ENCODE measurements around the gene TNC.

TNC gene

GRCh38 chr9:115162946-115163345 is 45.0 kb upstream of the TNC start:
- no CpG with 5 or more reads among the region's 1 CpG for WGBS
- Histone ChIP-seq H2BK12ac (ENCODE audit: low read length in 2 of 2) (no peak overlapping the region), H3K27ac (ENCODE audit: low read length, poor library complexity, severe bottlenecking) (no peak overlapping the region), H3K79me1 (replicated peaks; ENCODE audit: low read length, poor library complexity, severe bottlenecking) (no peaks in the 10 kb centered on the region), H2BK120ac (ENCODE audit: low read depth, low read length) (no peak overlapping the region), H3K4me3 (ENCODE audit: insufficient read depth in 1 of 2, low read depth in 1 of 2, low read length in 2 of 2) (no peak overlapping the region), H3K4me2 (ENCODE audit: low read length, poor library complexity, severe bottlenecking) (no peak overlapping the region), H3K9me3 (ENCODE audit: control insufficient read depth, low read length) (no peaks in the 10 kb centered on the region), H3K27me3 (ENCODE audit: control insufficient read depth in 1 of 2, insufficient read depth in 1 of 2, low read length in 2 of 2) (no peaks in the 10 kb centered on the region), H2BK15ac (ENCODE audit: low read depth, poor library complexity, severe bottlenecking) (no peak overlapping the region), H3K9ac (ENCODE audit: low read length) (peak overlapping the region; percentile 10), H3K18ac (ENCODE audit: low read depth in 1 of 2, low read length in 2 of 2) (no peak overlapping the region), H2AFZ (ENCODE audit: low read depth, low read length) (no peak overlapping the region), H3K36me3 (ENCODE audit: control insufficient read depth in 1 of 2, insufficient read depth in 2 of 2, low read depth in 1 of 2, low read length in 2 of 2) (no peaks in the 10 kb centered on the region), H3K4ac (ENCODE audit: low read depth in 1 of 2, low read length in 2 of 2) (no peak overlapping the region), H4K91ac (ENCODE audit: low read length) (no peak overlapping the region), H3K23ac (ENCODE audit: low read length in 2 of 2) (no peak overlapping the region), H3K14ac (ENCODE audit: low read length in 2 of 2) (no peak overlapping the region), H2AK5ac (ENCODE audit: low read length, severe bottlenecking) (no peak overlapping the region), H3K4me1 (ENCODE audit: control insufficient read depth, insufficient read depth, low read depth, low read length) (peaks cover 7% of the 10 kb centered on the region), H2BK5ac (ENCODE audit: low read depth, low read length, poor library complexity, severe bottlenecking) (no peak overlapping the region), H4K8ac (ENCODE audit: low read length) (no peak overlapping the region)
- DNase-seq = peak; percentile 69

DNA sequence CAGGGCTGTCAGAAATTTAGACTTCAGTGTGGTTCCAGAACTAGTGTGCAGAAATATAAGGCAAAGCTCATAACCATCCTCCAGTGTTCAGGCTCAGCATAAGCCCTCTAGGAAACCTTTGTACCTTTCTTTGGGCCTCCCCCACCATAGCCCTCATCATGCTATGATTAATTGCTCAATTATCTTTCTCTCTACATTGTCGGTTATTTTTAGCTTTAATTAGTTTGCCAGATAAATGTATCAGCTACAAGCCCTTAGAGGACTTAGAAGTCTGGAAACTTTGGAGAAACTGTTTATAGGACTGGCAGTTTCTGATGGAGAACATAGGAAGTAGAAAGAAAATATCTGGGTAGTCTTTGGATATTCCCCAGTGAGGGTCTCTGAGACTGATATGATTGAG is 43.5 kb upstream of the TNC start:
- Histone ChIP-seq H3K23ac (ENCODE audit: low read length in 2 of 2) (no peak overlapping the region), H3K4me1 (ENCODE audit: control insufficient read depth, insufficient read depth, low read depth, low read length) (peaks cover 10% of the 10 kb centered on the region), H2BK120ac (ENCODE audit: low read depth, low read length) (no peak overlapping the region), H4K8ac (ENCODE audit: low read length) (no peak overlapping the region), H3K4ac (ENCODE audit: low read depth in 1 of 2, low read length in 2 of 2) (no peak overlapping the region), H2BK5ac (ENCODE audit: low read depth, low read length, poor library complexity, severe bottlenecking) (no peak overlapping the region), H3K27ac (ENCODE audit: low read length, poor library complexity, severe bottlenecking) (no peak overlapping the region), H3K4me2 (ENCODE audit: low read length, poor library complexity, severe bottlenecking) (no peak overlapping the region), H3K18ac (ENCODE audit: low read depth in 1 of 2, low read length in 2 of 2) (no peak overlapping the region), H3K4me3 (ENCODE audit: insufficient read depth in 1 of 2, low read depth in 1 of 2, low read length in 2 of 2) (no peak overlapping the region), H3K9ac (ENCODE audit: low read length) (no peak overlapping the region), H3K27me3 (ENCODE audit: control insufficient read depth in 1 of 2, insufficient read depth in 1 of 2, low read length in 2 of 2) (no peaks in the 10 kb centered on the region), H3K14ac (ENCODE audit: low read length in 2 of 2) (no peak overlapping the region), H2AFZ (ENCODE audit: low read depth, low read length) (no peak overlapping the region), H3K36me3 (ENCODE audit: control insufficient read depth in 1 of 2, insufficient read depth in 2 of 2, low read depth in 1 of 2, low read length in 2 of 2) (no peaks in the 10 kb centered on the region), H3K9me3 (ENCODE audit: control insufficient read depth, low read length) (no peaks in the 10 kb centered on the region), H2BK12ac (ENCODE audit: low read length in 2 of 2) (no peak overlapping the region), H3K79me1 (replicated peaks; ENCODE audit: low read length, poor library complexity, severe bottlenecking) (no peaks in the 10 kb centered on the region), H4K91ac (ENCODE audit: low read length) (no peak overlapping the region), H2BK15ac (ENCODE audit: low read depth, poor library complexity, severe bottlenecking) (no peak overlapping the region), H2AK5ac (ENCODE audit: low read length, severe bottlenecking) (peak overlapping the region; percentile 31)
- WGBS = 62% methylated on average over 1 of the region's 1 CpG
- no peak for DNase-seq

DNA sequence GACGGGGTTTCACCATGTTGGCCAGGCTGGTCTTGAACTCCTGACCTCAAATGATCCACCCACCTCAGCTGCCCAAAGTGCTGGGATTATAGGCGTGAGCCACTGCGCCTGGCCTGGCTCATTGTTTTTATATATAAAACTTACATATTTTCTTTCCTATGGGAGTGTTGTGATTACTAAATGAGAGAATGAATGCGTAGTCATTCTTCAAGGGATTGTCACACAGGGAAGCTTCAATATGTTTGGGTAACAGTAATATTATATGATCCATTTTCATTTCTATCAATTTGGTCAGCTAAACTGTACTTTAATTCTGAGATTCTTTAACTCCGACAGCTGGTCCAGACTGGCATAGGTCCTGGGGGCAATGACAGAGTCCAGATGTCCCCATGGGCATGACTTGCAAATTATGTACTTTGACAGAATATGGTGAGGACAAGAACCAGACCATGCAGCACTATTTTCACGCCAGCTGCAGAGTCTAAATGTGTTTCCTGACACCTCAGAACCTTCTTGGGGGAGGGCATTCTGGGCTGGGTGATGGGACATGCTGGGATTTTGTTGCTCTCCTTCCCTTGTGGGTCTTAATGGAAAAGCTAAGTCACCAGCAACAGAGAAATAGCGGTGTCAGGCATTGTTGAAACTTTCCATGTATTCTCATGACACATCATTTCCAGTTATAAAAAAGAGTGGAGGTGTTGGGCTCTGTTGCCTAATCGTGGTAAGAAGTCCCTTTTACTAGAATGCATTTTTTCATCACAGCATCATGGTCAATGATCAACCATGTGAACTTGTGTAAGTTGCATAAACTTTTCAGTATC is 40.9 kb upstream of the TNC start:
- Histone ChIP-seq H4K91ac (ENCODE audit: low read length) (no peak overlapping the region), H2BK15ac (ENCODE audit: low read depth, poor library complexity, severe bottlenecking) (no peak overlapping the region), H3K4me3 (ENCODE audit: insufficient read depth in 1 of 2, low read depth in 1 of 2, low read length in 2 of 2) (no peak overlapping the region), H2BK5ac (ENCODE audit: low read depth, low read length, poor library complexity, severe bottlenecking) (no peak overlapping the region), H3K14ac (ENCODE audit: low read length in 2 of 2) (no peak overlapping the region), H4K8ac (ENCODE audit: low read length) (no peak overlapping the region), H2BK12ac (ENCODE audit: low read length in 2 of 2) (peak overlapping the region in 1 of 2 experiments; percentile 60), H2AK5ac (ENCODE audit: low read length, severe bottlenecking) (peak overlapping the region; percentile 96), H3K4me1 (ENCODE audit: control insufficient read depth, insufficient read depth, low read depth, low read length) (peaks cover 8% of the 10 kb centered on the region), H3K27me3 (ENCODE audit: control insufficient read depth in 1 of 2, insufficient read depth in 1 of 2, low read length in 2 of 2) (no peaks in the 10 kb centered on the region), H3K4ac (ENCODE audit: low read depth in 1 of 2, low read length in 2 of 2) (no peak overlapping the region), H3K27ac (ENCODE audit: low read length, poor library complexity, severe bottlenecking) (peak overlapping the region; percentile 88), H3K23ac (ENCODE audit: low read length in 2 of 2) (no peak overlapping the region), H2BK120ac (ENCODE audit: low read depth, low read length) (no peak overlapping the region), H3K4me2 (ENCODE audit: low read length, poor library complexity, severe bottlenecking) (no peak overlapping the region), H3K36me3 (ENCODE audit: control insufficient read depth in 1 of 2, insufficient read depth in 2 of 2, low read depth in 1 of 2, low read length in 2 of 2) (no peaks in the 10 kb centered on the region), H3K18ac (ENCODE audit: low read depth in 1 of 2, low read length in 2 of 2) (peak overlapping the region in 1 of 2 experiments; percentile 28), H3K9ac (ENCODE audit: low read length) (peak overlapping the region; percentile 41), H3K79me1 (replicated peaks; ENCODE audit: low read length, poor library complexity, severe bottlenecking) (no peaks in the 10 kb centered on the region), H2AFZ (ENCODE audit: low read depth, low read length) (no peak overlapping the region), H3K9me3 (ENCODE audit: control insufficient read depth, low read length) (no peaks in the 10 kb centered on the region)
- 76% methylated on average over 3 of the region's 8 CpGs for WGBS
- DNase-seq = peak; percentile 89

DNA sequence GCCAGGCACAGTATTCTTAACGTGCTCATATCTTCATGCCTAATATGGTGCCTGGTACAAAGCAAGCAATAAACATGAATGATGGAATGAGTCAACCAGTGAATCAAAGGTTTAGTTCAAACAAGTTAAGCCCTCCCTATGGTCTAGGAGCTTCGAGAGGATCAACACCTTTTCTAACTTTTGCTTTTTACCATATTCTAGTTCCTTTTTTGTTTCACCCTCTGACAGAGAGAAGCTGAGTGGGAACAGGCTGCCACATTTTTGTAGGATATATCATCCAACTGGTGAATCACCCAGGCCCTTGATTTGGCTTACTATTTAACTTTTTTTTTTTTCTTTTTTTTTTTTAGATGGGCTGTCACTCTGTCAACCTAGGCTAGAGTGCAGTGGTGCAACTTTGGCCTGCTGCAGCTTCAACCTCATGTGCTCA is 39.3 kb upstream of the TNC start:
- Histone ChIP-seq H3K18ac (ENCODE audit: low read depth in 1 of 2, low read length in 2 of 2) (no peak overlapping the region), H3K79me1 (replicated peaks; ENCODE audit: low read length, poor library complexity, severe bottlenecking) (no peaks in the 10 kb centered on the region), H4K8ac (ENCODE audit: low read length) (no peak overlapping the region), H3K4ac (ENCODE audit: low read depth in 1 of 2, low read length in 2 of 2) (no peak overlapping the region), H2BK12ac (ENCODE audit: low read length in 2 of 2) (no peak overlapping the region), H3K23ac (ENCODE audit: low read length in 2 of 2) (no peak overlapping the region), H3K4me1 (ENCODE audit: control insufficient read depth, insufficient read depth, low read depth, low read length) (peaks cover 8% of the 10 kb centered on the region), H2AK5ac (ENCODE audit: low read length, severe bottlenecking) (no peak overlapping the region), H3K27ac (ENCODE audit: low read length, poor library complexity, severe bottlenecking) (peak overlapping the region; percentile 92), H2BK5ac (ENCODE audit: low read depth, low read length, poor library complexity, severe bottlenecking) (peak overlapping the region; percentile 35), H4K91ac (ENCODE audit: low read length) (no peak overlapping the region), H3K9me3 (ENCODE audit: control insufficient read depth, low read length) (no peaks in the 10 kb centered on the region), H3K4me2 (ENCODE audit: low read length, poor library complexity, severe bottlenecking) (no peak overlapping the region), H2AFZ (ENCODE audit: low read depth, low read length) (no peak overlapping the region), H2BK15ac (ENCODE audit: low read depth, poor library complexity, severe bottlenecking) (no peak overlapping the region), H2BK120ac (ENCODE audit: low read depth, low read length) (no peak overlapping the region), H3K4me3 (ENCODE audit: insufficient read depth in 1 of 2, low read depth in 1 of 2, low read length in 2 of 2) (peak overlapping the region in 1 of 2 experiments; percentile 26), H3K9ac (ENCODE audit: low read length) (peak overlapping the region; percentile 68), H3K27me3 (ENCODE audit: control insufficient read depth in 1 of 2, insufficient read depth in 1 of 2, low read length in 2 of 2) (no peaks in the 10 kb centered on the region), H3K14ac (ENCODE audit: low read length in 2 of 2) (no peak overlapping the region), H3K36me3 (ENCODE audit: control insufficient read depth in 1 of 2, insufficient read depth in 2 of 2, low read depth in 1 of 2, low read length in 2 of 2) (no peaks in the 10 kb centered on the region)
- DNase-seq = peak; percentile 88
- 0% methylated on average over 2 of the region's 2 CpGs for WGBS
